ENCODE results near the gene TCAIM. TPM values are rescaled to one million over a fixed set of nuclear protein-coding genes. Genes with fewer than 3 reads are reported as not detected.

The TCAIM gene
- polyA plus RNA-seq, 1 donor (not counting 4 experiments of a cell fraction or from before 2014, with no cell fraction given): 28.0 TPM

DNA sequence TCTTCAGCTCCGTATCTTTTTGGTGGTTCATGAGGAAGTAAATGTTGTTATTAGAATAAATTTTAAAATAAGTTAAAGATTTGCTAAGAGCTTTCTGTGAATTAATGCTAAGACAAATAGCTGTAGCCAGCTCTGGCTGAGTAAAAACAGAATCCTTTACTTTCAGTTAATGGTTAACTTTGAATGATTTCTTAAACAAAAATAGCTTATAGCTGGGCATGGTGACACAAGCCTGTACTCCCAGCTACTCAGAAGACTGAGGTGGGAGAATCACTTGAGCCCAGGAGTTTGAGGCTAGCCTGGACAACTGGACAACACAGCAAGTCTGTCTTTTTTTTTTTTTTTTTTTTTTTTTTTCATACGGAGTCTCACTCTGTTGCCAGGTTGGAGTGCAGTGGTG, 25.0 kb downstream of the TCAIM start:
- H3K4me1 ChIP-seq (ENCODE audit: control insufficient read depth, extremely low read depth, insufficient read depth, low read length): no peaks in the 10 kb centered on the region
- dilution Hi-C loops (cut with MboI; ENCODE audit: extremely low pct_ligation_motif_present, low sequenced_read_pairs): no loop called here
- DNase-seq (ENCODE audit: low read depth, low spot score): no peak
- H3K4me2 ChIP-seq (ENCODE audit: control insufficient read depth, extremely low read depth, insufficient read depth, low read depth, low read length): no peak overlapping the region
- FAIRE-seq: no peak
- no peaks in the 10 kb centered on the region for H3K9me3 ChIP-seq (ENCODE audit: control insufficient read depth, low read depth, low read length)
- TF ChIP-seq EZH2 (IDR thresholded peaks at IDR 0.05; ENCODE audit: low read length): no peak
- TF ChIP-seq, protein P1, sequence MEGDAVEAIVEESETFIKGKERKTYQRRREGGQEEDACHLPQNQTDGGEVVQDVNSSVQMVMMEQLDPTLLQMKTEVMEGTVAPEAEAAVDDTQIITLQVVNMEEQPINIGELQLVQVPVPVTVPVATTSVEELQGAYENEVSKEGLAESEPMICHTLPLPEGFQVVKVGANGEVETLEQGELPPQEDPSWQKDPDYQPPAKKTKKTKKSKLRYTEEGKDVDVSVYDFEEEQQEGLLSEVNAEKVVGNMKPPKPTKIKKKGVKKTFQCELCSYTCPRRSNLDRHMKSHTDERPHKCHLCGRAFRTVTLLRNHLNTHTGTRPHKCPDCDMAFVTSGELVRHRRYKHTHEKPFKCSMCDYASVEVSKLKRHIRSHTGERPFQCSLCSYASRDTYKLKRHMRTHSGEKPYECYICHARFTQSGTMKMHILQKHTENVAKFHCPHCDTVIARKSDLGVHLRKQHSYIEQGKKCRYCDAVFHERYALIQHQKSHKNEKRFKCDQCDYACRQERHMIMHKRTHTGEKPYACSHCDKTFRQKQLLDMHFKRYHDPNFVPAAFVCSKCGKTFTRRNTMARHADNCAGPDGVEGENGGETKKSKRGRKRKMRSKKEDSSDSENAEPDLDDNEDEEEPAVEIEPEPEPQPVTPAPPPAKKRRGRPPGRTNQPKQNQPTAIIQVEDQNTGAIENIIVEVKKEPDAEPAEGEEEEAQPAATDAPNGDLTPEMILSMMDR (optimal IDR thresholded peaks at IDR 0.05 in 1 of 3, IDR thresholded peaks at IDR 0.05 in 1 of 3, conservative IDR thresholded peaks at IDR 0.05 in 1 of 3; ENCODE audit: extremely low read depth in 1 of 3, insufficient read depth in 2 of 3, low read length in 3 of 3): no peak
- no peaks in the 10 kb centered on the region for H4K20me1 ChIP-seq (ENCODE audit: control insufficient read depth, extremely low read depth, insufficient read depth, low read length)
- H2AFZ ChIP-seq (ENCODE audit: control insufficient read depth, low read length): no peak overlapping the region
- no peak overlapping the region for H3K4me3 ChIP-seq (ENCODE audit: control insufficient read depth in 2 of 3, extremely low read depth in 1 of 3, insufficient read depth in 2 of 3, low read depth in 1 of 3, low read length in 3 of 3)
- no peak overlapping the region for H3K27ac ChIP-seq (ENCODE audit: control insufficient read depth, insufficient read depth, low read length)
- H3K79me2 ChIP-seq (ENCODE audit: control insufficient read depth, insufficient read depth, low read length): no peaks in the 10 kb centered on the region
- no peak overlapping the region for H3K9ac ChIP-seq (ENCODE audit: control insufficient read depth, extremely low read depth, insufficient read depth, low read length)
- no peaks in the 10 kb centered on the region for H3K27me3 ChIP-seq (ENCODE audit: control insufficient read depth, extremely low read depth, insufficient read depth, low read length)
- peaks cover 0 to 2% of the 10 kb centered on the region in 2 experiments for H3K36me3 ChIP-seq (ENCODE audit: control insufficient read depth in 2 of 2, extremely low read depth in 1 of 2, insufficient read depth in 2 of 2, low read length in 2 of 2)
- no peaks in the 10 kb centered on the region for H3K9me1 ChIP-seq (ENCODE audit: control insufficient read depth, extremely low read depth, insufficient read depth, low read length)

DNA sequence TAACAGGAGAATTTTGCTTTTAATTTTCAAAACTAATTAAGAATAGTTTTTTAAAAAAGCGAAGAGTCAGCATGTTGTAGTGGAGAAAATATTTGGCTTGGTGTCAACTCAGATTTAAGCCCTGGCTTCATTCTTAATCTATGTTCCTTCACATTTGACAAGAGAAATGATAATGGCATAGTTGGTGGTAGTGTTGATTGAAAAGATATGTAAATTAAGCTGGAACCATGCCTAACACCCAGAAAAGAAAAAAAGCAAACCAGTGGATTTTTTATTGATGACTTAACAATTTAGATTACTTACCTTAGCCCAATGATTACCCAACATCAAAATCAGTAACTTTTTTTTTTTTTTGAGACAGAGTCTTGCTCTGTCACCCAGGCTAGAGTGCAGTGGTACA, 27.4 kb downstream of the TCAIM start:
- no peaks in the 10 kb centered on the region for H3K9me1 ChIP-seq (ENCODE audit: control insufficient read depth, extremely low read depth, insufficient read depth, low read length)
- no peak overlapping the region for H3K4me2 ChIP-seq (ENCODE audit: control insufficient read depth, extremely low read depth, insufficient read depth, low read depth, low read length)
- H2AFZ ChIP-seq (ENCODE audit: control insufficient read depth, low read length): no peak overlapping the region
- H3K4me3 ChIP-seq (ENCODE audit: control insufficient read depth in 2 of 3, extremely low read depth in 1 of 3, insufficient read depth in 2 of 3, low read depth in 1 of 3, low read length in 3 of 3): no peak overlapping the region
- H3K4me1 ChIP-seq (ENCODE audit: control insufficient read depth, extremely low read depth, insufficient read depth, low read length): no peaks in the 10 kb centered on the region
- dilution Hi-C loops (cut with MboI; ENCODE audit: extremely low pct_ligation_motif_present, low sequenced_read_pairs): no loop called here
- H3K9me3 ChIP-seq (ENCODE audit: control insufficient read depth, low read depth, low read length): no peaks in the 10 kb centered on the region
- H3K79me2 ChIP-seq (ENCODE audit: control insufficient read depth, insufficient read depth, low read length): no peaks in the 10 kb centered on the region
- H3K27me3 ChIP-seq (ENCODE audit: control insufficient read depth, extremely low read depth, insufficient read depth, low read length): no peaks in the 10 kb centered on the region
- peaks cover 0 to 1% of the 10 kb centered on the region in 2 experiments for H3K36me3 ChIP-seq (ENCODE audit: control insufficient read depth in 2 of 2, extremely low read depth in 1 of 2, insufficient read depth in 2 of 2, low read length in 2 of 2)
- H3K9ac ChIP-seq (ENCODE audit: control insufficient read depth, extremely low read depth, insufficient read depth, low read length): no peak overlapping the region
- FAIRE-seq (no peak), DNase-seq (ENCODE audit: low read depth, low spot score) (no peak)
- no peaks in the 10 kb centered on the region for H4K20me1 ChIP-seq (ENCODE audit: control insufficient read depth, extremely low read depth, insufficient read depth, low read length)
- H3K27ac ChIP-seq (ENCODE audit: control insufficient read depth, insufficient read depth, low read length): no peak overlapping the region
- no peak for TF ChIP-seq EZH2 (IDR thresholded peaks at IDR 0.05; ENCODE audit: low read length)
- TF ChIP-seq, protein P1 (optimal IDR thresholded peaks at IDR 0.05 in 1 of 3, IDR thresholded peaks at IDR 0.05 in 1 of 3, conservative IDR thresholded peaks at IDR 0.05 in 1 of 3; ENCODE audit: extremely low read depth in 1 of 3, insufficient read depth in 2 of 3, low read length in 3 of 3): no peak
